Heart right ventricle (tissue), 16 donors: Measurements from ENCODE around the gene IRF6. TPM values are rescaled to one million over a fixed set of nuclear protein-coding genes. Genes with fewer than 3 reads are reported as not detected.

ENCODE experiments used
- ATAC-seq, 8 donors: fragments of 200-7000 bp; cut with Tn5 transposase; one replicate each; pipeline ENCODE4 v1.9.1; 2020; ENCODE audit warnings: mild to moderate bottlenecking in 8 of 8, moderate library complexity in 8 of 8, moderate number of reproducible peaks in 1 of 8
- DNase-seq, 2 donors: peaks; one replicate each; pipeline ENCODE4 v3.0.0-alpha.2; 2020
- H3K27ac ChIP-seq, 10 donors: fragments of 200-600 bp; sonication (generic) in 2 of 10; one replicate each; pipeline versions ENCODE4 v1.5.0 to v1.8.0; 2020 to 2022; ENCODE audit warnings: mild to moderate bottlenecking in 3 of 10
- H3K27me3 ChIP-seq, 7 donors: fragments of 200-600 bp; one replicate each; pipeline ENCODE4 v1.8.0; 2021 to 2022; ENCODE audit warnings: mild to moderate bottlenecking in 2 of 7
- H3K36me3 ChIP-seq, 9 donors: fragments of 200-600 bp; sonication (generic) in 1 of 9; one replicate each; pipeline versions ENCODE4 v1.5.0 to v1.8.0; 2020 to 2022; ENCODE audit warnings: mild to moderate bottlenecking in 2 of 9
- H3K4me1 ChIP-seq, 9 donors: fragments of 200-600 bp; sonication (generic) in 1 of 9; one replicate each; pipeline versions ENCODE4 v1.5.0 to v1.8.0; 2020 to 2022; ENCODE audit warnings: mild to moderate bottlenecking in 4 of 9
- H3K4me3 ChIP-seq, 10 donors: fragments of 200-600 bp; sonication (generic) in 2 of 10; one replicate each; pipeline versions ENCODE4 v1.5.0 to v1.8.0; 2020 to 2022; ENCODE audit warnings: mild to moderate bottlenecking in 7 of 10, moderate library complexity in 2 of 10
- H3K9me3 ChIP-seq, 11 donors: fragments of 200-600 bp in 10 of 11; sonication (generic) in 2 of 11; one replicate each; pipeline versions ENCODE4 v1.5.0 to v1.8.0; 2013 to 2022; ENCODE audit warnings: mild to moderate bottlenecking in 2 of 11, control low read depth in 1 of 11, moderate library complexity in 1 of 11
- CTCF ChIP-seq, 9 donors: fragments of 200-600 bp; sonication (generic) in 2 of 9; IDR thresholded peaks; one replicate each; pipeline versions ENCODE4 v1.5.0 to v1.8.0; 2021 to 2022; ENCODE audit warnings: antibody characterized with exemption in 9 of 9, mild to moderate bottlenecking in 5 of 9, moderate library complexity in 1 of 9
- WGBS, 2 donors: extraction: QIAGEN DNeasy Blood & Tissue Kit; methylation state at CpG; one replicate each; pipeline ENCODE4 v1.1.7; 2013; ENCODE audit warnings: inconsistent platforms in 1 of 2; 5-methylcytosine and 5-hydroxymethylcytosine counted together
- intact Hi-C, 10 donors: fragments of 100-400 bp; cut with DNase I; formaldehyde crosslinking; loops; one replicate each; pipeline versions ENCODE4 v1.11.1 to v1.14.2; 2022
- polyA plus RNA-seq, 2 donors: library from polyadenylated mRNA; stranded (reverse); fragments of 200-250 nt; gene quantifications; one replicate each; pipeline ENCODE4 v1.2.3, GENCODE V29; 2013
- total RNA-seq, 10 donors: library from RNA; stranded (reverse); fragmentation: NEBNext Ultra II Directional in 3 of 10; extraction: Animal tissue kit (Norgen Biotek cat#: 25700) in 3 of 10; gene quantifications; one replicate each; pipeline versions ENCODE4 v1.2.1 to v1.2.4, GENCODE V29; 2021 to 2023
- donor health status: Arrhythmogenic right ventricular cardiomyopathy.
- donor health status: ischemic (EF 13 %, LVEDD 7.1; RV severe dilation, severe dysfunction).
- donor health status: healthy with polysubstance abuse.
- donor health status: DM: no; HTN: yes; CAD: no.
- donor health status: DM: no; HTN: no; CAD: no.
- donor health status: ischemic (EF 25% LVEDD 6.9; RV normal size, moderate dysfunction).
- donor health status: ischemic (EF 25% LVEDD 5.7; RV mildly dilated, moderate dysfunction).
- donor health status: healthy.
- donor health status: DM: yes; HTN: yes; CAD: no.
- donor health status: Ischemic cardiomyopathy.
- donor health status: ischemic (EF 35%, LVEDD 5.7; RV mildly dilated, moderate dysfunction).
- donor health status: nonischemic (EF 11% LVEDD 7.7; RV severe dilation, severe dysfunction).
- donor health status: DM: yes; HTN: yes; CAD: no.
- donor health status: PGD.
- donor health status: ischemic (EF 29% LVEDD 5.4; RV normal size, mild dysfunction).
- donor health status: nonischemic (EF 23%, LVEDD 6.1; RV moderate dilation, normal function).

IRF6 gene
- total and polyA plus RNA-seq, 12 donors, result 1.2 to 69.4 (median 41.3) TPM

DNA sequence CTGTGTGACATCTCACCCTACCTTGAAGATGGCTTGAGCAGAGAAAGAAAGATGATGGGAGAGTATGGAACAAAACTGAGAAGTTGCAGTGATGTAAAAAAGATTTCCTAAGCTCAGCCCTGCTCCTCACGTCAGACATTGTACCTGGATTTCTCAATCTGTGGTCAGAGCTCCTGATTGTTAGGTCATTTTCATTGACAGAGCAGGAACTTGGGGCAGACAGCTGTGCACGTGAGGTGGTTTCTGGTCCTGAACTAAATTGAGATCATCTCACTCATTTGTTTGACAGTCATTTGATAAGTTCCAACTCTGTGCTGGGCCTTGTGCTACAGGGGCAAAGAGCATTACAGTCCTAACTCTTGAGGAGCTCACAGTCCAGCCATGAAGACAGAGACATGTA is 39.9 kb downstream of the IRF6 start:
- intact Hi-C loops, result no loop called here
- H3K27ac ChIP-seq, result peak overlapping the region in 1 of 10 donors; percentile 90

GRCh38 chr1:209761011-209761635 is 44.8 kb downstream of the IRF6 start:
- peaks cover 0 to 48% (median 0%) of the 10 kb centered on the region in 9 donors for H3K4me1 ChIP-seq
- no peaks in the 10 kb centered on the region for H3K9me3 ChIP-seq
- TF ChIP-seq CTCF (IDR thresholded peaks at IDR 0.05), result no peak
- ATAC-seq (peak in 7 of 8 donors; percentile 7 to 79 (median 26)), DNase-seq (no peak)
- intact Hi-C loops, result no loop called here
- peaks cover 0 to 54% (median 0%) of the 10 kb centered on the region in 9 donors for H3K36me3 ChIP-seq
- no peak overlapping the region for H3K4me3 ChIP-seq
- H3K27ac ChIP-seq, result peak overlapping the region in 1 of 10 donors; percentile 0
- no peaks in the 10 kb centered on the region for H3K27me3 ChIP-seq

More for the DNA sequence above, 39.9 kb downstream of the IRF6 start:
- Histone ChIP-seq H3K27me3 (no peaks in the 10 kb centered on the region), H3K9me3 (no peaks in the 10 kb centered on the region), H3K4me1 (peaks cover 8 to 54% (median 22%) of the 10 kb centered on the region in 9 donors), H3K4me3 (no peak overlapping the region), H3K36me3 (peaks cover 0 to 32% (median 0%) of the 10 kb centered on the region in 9 donors)
- no peak for ATAC-seq
- no peak for DNase-seq
- WGBS, 2 donors, result 80 to 93% methylated on average over 2 of the region's 2 CpGs
- no peak for TF ChIP-seq CTCF (IDR thresholded peaks at IDR 0.05)

DNA sequence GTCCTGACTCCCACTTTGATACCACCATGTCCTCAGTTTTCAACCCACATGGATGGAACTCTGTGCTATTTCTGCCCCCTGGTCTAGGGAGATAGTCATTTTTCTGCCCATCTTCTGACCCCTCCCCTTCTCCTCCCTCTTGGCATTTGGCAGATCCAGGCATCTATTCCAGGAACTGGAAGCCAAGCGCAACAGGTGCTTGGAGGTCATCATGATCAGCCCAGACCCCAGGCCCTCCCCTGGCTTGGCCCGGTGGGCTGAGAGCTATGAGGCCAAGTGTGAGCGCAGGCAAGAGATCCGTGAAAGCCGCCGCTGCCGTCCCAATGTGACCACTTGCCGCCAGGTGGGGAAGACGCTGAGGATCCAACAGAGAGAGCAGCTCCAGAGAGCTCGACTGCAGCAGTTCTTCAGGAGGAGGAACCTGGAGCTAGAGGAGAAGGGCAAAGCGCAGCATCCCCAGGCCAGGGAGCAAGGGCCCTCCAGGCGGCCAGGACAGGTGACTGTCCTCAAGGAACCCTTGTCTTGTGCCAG is 46.0 kb downstream of the IRF6 start:
- H3K36me3 ChIP-seq, result peaks cover 0 to 47% (median 0%) of the 10 kb centered on the region in 9 donors
- ATAC-seq (no peak), DNase-seq (no peak)
- WGBS, 2 donors, result 90 to 93% methylated on average over 12 of the region's 12 CpGs
- no peak for TF ChIP-seq CTCF (IDR thresholded peaks at IDR 0.05)
- H3K27me3 ChIP-seq, result no peaks in the 10 kb centered on the region
- H3K4me3 ChIP-seq, result no peak overlapping the region
- H3K9me3 ChIP-seq, result no peaks in the 10 kb centered on the region
- H3K4me1 ChIP-seq, result peaks cover 0 to 54% (median 0%) of the 10 kb centered on the region in 9 donors
- no peak overlapping the region for H3K27ac ChIP-seq
- intact Hi-C loops, result no loop called here

- DNase-seq, result no peak
- peak overlapping the region in 1 of 10 donors; percentile 92 for H3K27ac ChIP-seq
- H3K27me3 ChIP-seq, result no peaks in the 10 kb centered on the region
- no peaks in the 10 kb centered on the region for H3K9me3 ChIP-seq
- no peak for ATAC-seq
- peak overlapping the region in 1 of 10 donors; percentile 55 for H3K4me3 ChIP-seq
- intact Hi-C loops, result no loop called here
- peaks cover 0 to 36% (median 0%) of the 10 kb centered on the region in 9 donors for H3K36me3 ChIP-seq
- 61 to 74% methylated on average over 3 of the region's 3 CpGs for WGBS, 2 donors
- H3K4me1 ChIP-seq, result peaks cover 0 to 56% (median 0%) of the 10 kb centered on the region in 9 donors
- TF ChIP-seq CTCF (IDR thresholded peaks at IDR 0.05), result no peak
These were observed 47.5 kb downstream of the IRF6 start for GRCh38 chr1:209758400-209758799.
